ENCODE data around the gene FSTL5.

Gene FSTL5

GRCh38 chr4:161869511-161869910 is 294.3 kb downstream of the FSTL5 start:
- no peak overlapping the region for H2AFZ ChIP-seq (ENCODE audit: low read depth, low read length)
- no peaks in the 10 kb centered on the region for H3K36me3 ChIP-seq (ENCODE audit: insufficient read depth, low read length)
- H3K27ac ChIP-seq (ENCODE audit: low read length), result no peak overlapping the region
- no peaks in the 10 kb centered on the region for H3K27me3 ChIP-seq (ENCODE audit: insufficient read depth, low read length, poor library complexity)
- no peaks in the 10 kb centered on the region for H4K20me1 ChIP-seq (ENCODE audit: insufficient read depth, low read length)
- H3K79me2 ChIP-seq (ENCODE audit: insufficient read depth, low read length), result no peaks in the 10 kb centered on the region
- H3K9me3 ChIP-seq (ENCODE audit: insufficient read depth, low read length, severe bottlenecking), result no peaks in the 10 kb centered on the region
- no peak overlapping the region for H3K4me2 ChIP-seq (ENCODE audit: insufficient read depth, low read length)
- no peak overlapping the region for H3K9ac ChIP-seq (ENCODE audit: low read depth, low read length)
- no peak for TF ChIP-seq EZH2 (IDR thresholded peaks at IDR 0.05; ENCODE audit: borderline replicate concordance, low read depth, low read length, severe bottlenecking)
- no peak for TF ChIP-seq CTCF (IDR thresholded peaks at IDR 0.05; ENCODE audit: borderline replicate concordance, extremely low read depth, low read length, poor library complexity, severe bottlenecking)
- no peaks in the 10 kb centered on the region for H3K4me1 ChIP-seq (ENCODE audit: insufficient read depth, low read length)
- H3K4me3 ChIP-seq (ENCODE audit: low read depth in 1 of 2, low read length in 2 of 2), result no peak overlapping the region
- DNase-seq (no peak), ATAC-seq (ENCODE audit: insufficient read depth, low read depth) (no peak)

GRCh38 chr4:161856711-161857326 is 307.0 kb downstream of the FSTL5 start:
- DNase-seq, result no peak
- no peak overlapping the region for H3K4me2 ChIP-seq (ENCODE audit: insufficient read depth, low read length)
- no peak for ATAC-seq (ENCODE audit: insufficient read depth, low read depth)

GRCh38 chr4:161850631-161851030 is 313.2 kb downstream of the FSTL5 start:
- Histone ChIP-seq H3K9me3 (ENCODE audit: insufficient read depth, low read length, severe bottlenecking) (peaks cover 2% of the 10 kb centered on the region), H2AFZ (ENCODE audit: low read depth, low read length) (no peak overlapping the region), H3K79me2 (ENCODE audit: insufficient read depth, low read length) (no peaks in the 10 kb centered on the region), H3K4me1 (ENCODE audit: insufficient read depth, low read length) (no peaks in the 10 kb centered on the region), H3K4me3 (ENCODE audit: low read depth in 1 of 2, low read length in 2 of 2) (no peak overlapping the region), H3K9ac (ENCODE audit: low read depth, low read length) (no peak overlapping the region), H3K36me3 (ENCODE audit: insufficient read depth, low read length) (no peaks in the 10 kb centered on the region), H3K27me3 (ENCODE audit: insufficient read depth, low read length, poor library complexity) (no peaks in the 10 kb centered on the region), H3K27ac (ENCODE audit: low read length) (no peak overlapping the region), H4K20me1 (ENCODE audit: insufficient read depth, low read length) (no peaks in the 10 kb centered on the region), H3K4me2 (ENCODE audit: insufficient read depth, low read length) (no peak overlapping the region)
- no peak for ATAC-seq (ENCODE audit: insufficient read depth, low read depth)
- DNase-seq, result no peak
- TF ChIP-seq EZH2 (IDR thresholded peaks at IDR 0.05; ENCODE audit: borderline replicate concordance, low read depth, low read length, severe bottlenecking) (no peak), CTCF (IDR thresholded peaks at IDR 0.05; ENCODE audit: borderline replicate concordance, extremely low read depth, low read length, poor library complexity, severe bottlenecking) (no peak)

More at GRCh38 chr4:161856711-161857326, 307.0 kb downstream of the FSTL5 start:
- no peaks in the 10 kb centered on the region for H4K20me1 ChIP-seq (ENCODE audit: insufficient read depth, low read length)
- no peak for TF ChIP-seq EZH2 (IDR thresholded peaks at IDR 0.05; ENCODE audit: borderline replicate concordance, low read depth, low read length, severe bottlenecking)
- TF ChIP-seq CTCF (IDR thresholded peaks at IDR 0.05; ENCODE audit: borderline replicate concordance, extremely low read depth, low read length, poor library complexity, severe bottlenecking), result no peak
- H2AFZ ChIP-seq (ENCODE audit: low read depth, low read length), result no peak overlapping the region
- no peaks in the 10 kb centered on the region for H3K4me1 ChIP-seq (ENCODE audit: insufficient read depth, low read length)
- H3K36me3 ChIP-seq (ENCODE audit: insufficient read depth, low read length), result no peaks in the 10 kb centered on the region
- no peaks in the 10 kb centered on the region for H3K79me2 ChIP-seq (ENCODE audit: insufficient read depth, low read length)
- no peaks in the 10 kb centered on the region for H3K27me3 ChIP-seq (ENCODE audit: insufficient read depth, low read length, poor library complexity)
- H3K27ac ChIP-seq (ENCODE audit: low read length), result no peak overlapping the region
- H3K9me3 ChIP-seq (ENCODE audit: insufficient read depth, low read length, severe bottlenecking), result no peaks in the 10 kb centered on the region
- no peak overlapping the region for H3K4me3 ChIP-seq (ENCODE audit: low read depth in 1 of 2, low read length in 2 of 2)
- no peak overlapping the region for H3K9ac ChIP-seq (ENCODE audit: low read depth, low read length)

Data from DND-41 (cell line).